Activated naive CD8-positive, alpha-beta T cell (primary cell): ENCODE results near the gene NRIP1.

Experiments used
- H3K27ac Mint-ChIP-seq: one replicate; pipeline ENCODE4 v1.8.0; 2021; ENCODE audit warnings: mixed read lengths
- H3K27me3 Mint-ChIP-seq: one replicate; pipeline ENCODE4 v1.8.0; 2021; ENCODE audit warnings: mixed read lengths
- H3K36me3 Mint-ChIP-seq: one replicate; pipeline ENCODE4 v1.8.0; 2021; ENCODE audit warnings: mixed read lengths
- H3K4me1 Mint-ChIP-seq: one replicate; pipeline ENCODE4 v1.8.0; 2021; ENCODE audit warnings: low read depth, mixed read lengths
- H3K4me3 Mint-ChIP-seq: one replicate; pipeline ENCODE4 v1.8.0; 2021; ENCODE audit warnings: mild to moderate bottlenecking, mixed read lengths
- H3K9me3 Mint-ChIP-seq: one replicate; pipeline ENCODE4 v1.8.0; 2021; ENCODE audit warnings: low read depth, mixed read lengths

Gene NRIP1

DNA sequence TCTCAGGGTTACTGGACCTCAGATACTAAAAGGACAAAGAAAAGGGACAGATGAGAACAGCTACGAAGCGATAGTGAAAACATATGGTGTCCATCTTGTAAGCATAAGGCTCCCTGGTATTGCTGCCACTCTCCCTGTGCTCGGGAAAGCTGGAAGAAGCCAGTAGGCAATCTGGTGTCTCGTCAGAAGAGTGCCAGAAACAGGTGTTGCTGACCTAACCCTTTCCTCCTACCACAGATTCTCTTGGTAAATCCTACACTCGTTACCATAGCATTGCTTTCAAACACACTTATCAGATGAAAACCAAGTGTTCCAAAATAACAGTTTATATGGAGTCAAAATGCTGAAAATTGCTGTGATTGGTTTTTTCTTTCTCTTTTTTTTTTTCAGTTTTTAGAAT is 146.3 kb downstream of the NRIP1 start:
- H3K9me3 Mint-ChIP-seq: no peaks in the 10 kb centered on the region
- peaks cover 1% of the 10 kb centered on the region for H3K27me3 Mint-ChIP-seq
- H3K4me3 Mint-ChIP-seq: no peak overlapping the region
- no peaks in the 10 kb centered on the region for H3K4me1 Mint-ChIP-seq
- peaks cover 4% of the 10 kb centered on the region for H3K36me3 Mint-ChIP-seq
- H3K27ac Mint-ChIP-seq: no peak overlapping the region

DNA sequence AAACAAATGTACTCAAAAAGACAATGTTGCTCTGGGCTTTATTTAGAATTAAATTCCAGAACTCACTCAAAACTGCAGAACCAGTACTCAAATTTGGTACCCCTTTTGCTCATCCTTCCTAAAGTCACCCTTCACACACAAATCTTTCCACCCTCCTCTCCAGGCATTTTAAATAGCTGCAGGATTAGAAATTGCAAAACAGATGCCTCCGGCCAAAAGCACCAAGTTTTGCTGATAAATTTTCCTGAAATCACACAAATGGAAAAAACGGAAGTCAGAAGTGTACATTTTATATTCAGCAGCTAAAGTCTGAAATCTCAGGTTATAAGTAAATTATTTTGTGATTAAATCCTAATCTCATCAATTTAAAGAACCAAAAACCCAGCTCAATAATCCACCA is 147.0 kb downstream of the NRIP1 start:
- Mint-ChIP-seq H3K27ac (no peak overlapping the region), H3K27me3 (peaks cover 1% of the 10 kb centered on the region), H3K36me3 (peaks cover 1% of the 10 kb centered on the region), H3K4me3 (no peak overlapping the region), H3K9me3 (no peaks in the 10 kb centered on the region), H3K4me1 (no peaks in the 10 kb centered on the region)

DNA sequence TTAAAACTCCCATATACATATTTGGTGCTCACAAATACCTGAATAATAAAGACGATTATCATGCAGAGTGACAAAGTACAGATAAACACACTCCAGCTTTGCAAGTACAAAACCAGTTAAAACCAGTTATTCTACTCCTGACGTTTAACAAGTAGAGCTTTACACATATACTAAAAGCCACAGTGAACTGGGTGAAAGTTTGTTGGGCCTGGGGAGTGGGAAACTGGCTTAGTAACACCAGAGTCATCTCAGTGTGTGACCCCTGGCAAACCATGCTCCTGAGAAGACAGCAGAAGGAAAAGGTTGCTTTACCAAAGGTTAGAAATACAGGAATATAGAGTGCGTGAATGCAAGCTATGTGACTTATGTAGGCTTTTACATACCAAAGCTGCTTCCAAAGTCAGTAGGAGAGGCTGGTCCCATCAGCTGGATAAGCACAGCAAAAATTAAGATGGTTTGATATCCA is 148.1 kb downstream of the NRIP1 start:
- H3K27ac Mint-ChIP-seq: no peak overlapping the region
- no peaks in the 10 kb centered on the region for H3K4me1 Mint-ChIP-seq
- no peaks in the 10 kb centered on the region for H3K9me3 Mint-ChIP-seq
- H3K27me3 Mint-ChIP-seq: peaks cover 1% of the 10 kb centered on the region
- no peaks in the 10 kb centered on the region for H3K36me3 Mint-ChIP-seq
- H3K4me3 Mint-ChIP-seq: no peak overlapping the region

DNA sequence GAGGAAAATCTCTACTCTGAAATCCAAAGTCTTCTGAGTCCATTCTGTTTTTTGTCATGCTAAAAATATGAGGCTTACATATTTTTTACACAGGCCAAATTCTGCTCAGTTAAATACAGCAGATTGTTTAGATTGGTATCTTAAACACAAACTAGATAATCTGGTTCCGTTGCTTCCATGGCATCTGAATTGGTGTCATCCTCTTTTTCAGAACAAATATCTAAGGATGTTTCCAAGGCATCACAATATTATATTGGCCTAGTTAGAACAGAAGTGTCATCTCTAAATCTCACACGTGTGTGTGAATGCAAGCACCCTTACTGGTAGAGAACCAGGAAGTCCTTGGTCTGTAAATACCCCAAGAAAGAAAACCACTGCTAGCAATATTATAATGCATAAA is 151.2 kb downstream of the NRIP1 start:
- Mint-ChIP-seq H3K9me3 (no peaks in the 10 kb centered on the region), H3K4me1 (no peaks in the 10 kb centered on the region), H3K27ac (no peak overlapping the region), H3K27me3 (peaks cover 2% of the 10 kb centered on the region), H3K4me3 (no peak overlapping the region), H3K36me3 (no peaks in the 10 kb centered on the region)

DNA sequence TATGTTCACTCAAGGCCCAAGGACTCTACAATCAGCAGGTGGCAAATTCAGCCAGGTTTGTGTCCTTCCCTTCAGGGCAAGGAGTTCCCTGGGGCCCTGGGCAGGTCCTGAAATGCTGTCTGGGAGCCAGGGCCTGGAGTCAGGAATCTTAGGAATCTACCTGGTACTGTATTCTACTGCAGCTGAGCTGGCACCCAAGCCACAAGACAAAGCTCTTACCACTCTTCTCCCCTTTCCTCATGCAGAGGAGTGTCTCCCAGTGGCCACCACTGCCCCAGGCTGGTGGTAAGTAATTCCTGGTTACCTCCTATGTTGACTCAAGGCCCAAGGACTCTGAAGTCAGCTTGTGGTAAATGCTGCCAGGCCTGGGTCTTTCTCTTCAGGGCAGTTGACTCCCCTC is 153.4 kb downstream of the NRIP1 start:
- no peak overlapping the region for H3K27ac Mint-ChIP-seq
- no peaks in the 10 kb centered on the region for H3K9me3 Mint-ChIP-seq
- no peaks in the 10 kb centered on the region for H3K36me3 Mint-ChIP-seq
- H3K4me3 Mint-ChIP-seq: no peak overlapping the region
- H3K27me3 Mint-ChIP-seq: peaks cover 2% of the 10 kb centered on the region
- H3K4me1 Mint-ChIP-seq: no peaks in the 10 kb centered on the region
